Measurements from ENCODE around the gene GKN2. TPM values are rescaled to one million over a fixed set of nuclear protein-coding genes. Genes with fewer than 3 reads are reported as not detected.
A peak's percentile ranks its signal among the peaks of the same experiment; 100 is the strongest.

The GKN2 gene
- total RNA-seq, 1 experiment from 2014 or later = not detected

DNA sequence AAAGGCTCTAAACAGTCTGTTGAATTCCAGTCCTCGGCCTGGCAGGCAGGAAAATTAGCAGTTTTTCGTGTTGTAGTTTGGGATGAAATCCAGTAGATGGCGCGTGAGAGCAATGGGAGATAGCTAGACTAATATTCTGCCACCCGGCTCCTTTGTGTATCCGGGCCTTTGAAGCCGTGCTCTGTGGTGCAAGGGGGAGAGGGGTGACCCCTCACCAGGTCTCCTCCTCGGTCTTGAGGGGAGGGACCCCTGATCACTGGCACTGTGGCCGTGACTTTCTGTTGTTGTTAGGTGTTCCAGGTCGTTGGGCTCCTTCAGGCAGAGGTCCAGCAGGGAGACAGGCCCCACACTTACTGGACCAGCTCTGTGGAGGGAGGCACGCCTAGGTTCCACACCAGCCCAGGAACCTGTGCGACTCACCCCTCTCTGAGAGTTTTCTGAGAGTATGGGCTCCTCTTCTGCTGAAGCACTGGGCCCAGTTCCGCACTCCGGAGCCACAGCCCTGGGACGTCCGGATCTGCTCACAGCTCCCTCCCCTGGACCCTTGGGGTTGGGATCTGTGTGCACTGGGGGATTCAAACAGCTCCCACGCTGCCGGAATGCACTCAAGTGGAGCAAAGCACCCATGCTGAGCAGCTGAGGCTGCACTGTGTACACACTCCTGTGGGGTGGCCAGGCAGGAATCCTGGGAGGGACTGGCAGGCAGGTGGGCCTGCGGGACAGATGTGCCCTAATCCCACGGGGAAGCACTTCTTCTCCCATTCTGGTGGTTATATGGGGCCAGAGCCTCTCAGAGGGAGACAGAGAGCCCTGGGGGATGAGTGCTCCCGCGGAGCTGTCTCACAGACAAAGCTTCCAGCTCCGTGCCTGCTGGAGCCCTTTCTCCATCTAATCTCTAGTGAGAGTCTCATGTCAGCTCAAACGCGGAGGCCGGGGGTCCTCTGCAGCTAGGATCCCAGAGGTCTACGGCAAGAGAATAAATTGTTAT lies 8.8 kb downstream of the GKN2 start:
- RAD21 ChIA-PET (ENCODE audit: low non-redundant PET in 1 of 2, low total read pairs in 2 of 2, uncharacterized antibody in 2 of 2, unreplicated experiment in 2 of 2) = interaction anchor here in 1 of 2 experiments (0.7 kb wide), 1 partner anchor 421 kb away, joined by 3 read pairs; no protein-coding TSS in a partner anchor
- Histone ChIP-seq H3K9ac (ENCODE audit: low read length) (no peak overlapping the region), H3K9me2 (ENCODE audit: insufficient read depth) (no peaks in the 10 kb centered on the region), H3K27ac (ENCODE audit: low read depth, low read length) (no peak overlapping the region), H3K27me3 (ENCODE audit: insufficient read depth, low read length) (no peaks in the 10 kb centered on the region), H3K79me2 (ENCODE audit: insufficient read depth, low read length) (no peaks in the 10 kb centered on the region), H3K9me3 (ENCODE audit: control insufficient read depth in 1 of 2, insufficient read depth in 1 of 2, low read depth in 1 of 2, low read length in 2 of 2) (0 out of 4 replicates have a peak, but pooled peaks cover 0 to 3% of the 10 kb centered on the region in 2 experiments), H3K36me3 (ENCODE audit: control insufficient read depth in 1 of 2, insufficient read depth in 2 of 2, low read length in 2 of 2) (no peaks in the 10 kb centered on the region), H3K4me2 (ENCODE audit: low read length) (peak overlapping the region; percentile 25; the same call in 1 of the 2 replicates), H3K4me1 (ENCODE audit: control insufficient read depth in 1 of 2, insufficient read depth in 2 of 2, low read length in 2 of 2) (peaks cover 0 to 4% of the 10 kb centered on the region in 2 experiments; a peak in 1 of 4 replicates), H4K20me1 (ENCODE audit: insufficient read depth) (no peaks in the 10 kb centered on the region), H2AFZ (ENCODE audit: low read depth, low read length, poor library complexity, severe bottlenecking) (peak overlapping the region; percentile 75), H3K4me3 (replicated peaks in 1 of 2; ENCODE audit: low read depth in 1 of 2, low read length in 2 of 2) (no peak overlapping the region)
- peak; percentile 94 for ATAC-seq
- BruUV-seq (replicated peaks) = no TSS peak
- CTCF ChIA-PET = interaction anchor here (0.6 to 2.8 kb wide), 32 partner anchors 9 to 873 kb away, joined by 3 to 22 read pairs (median 4); partner anchors contain the start of genes APLF, FBXO48 and GKN2
- intact Hi-C loops (cut with micrococcal nuclease) = loop anchor here (1.0 to 2.0 kb wide), 2 partner anchors 69 to 363 kb away; partner anchors contain the start of gene ANTXR1
- DNase-seq (ENCODE audit: low read depth, low spot score) = peak; percentile 34
- POLR2A ChIA-PET = interaction anchor here (1.2 to 1.5 kb wide), 2 partner anchors 18 to 493 kb away, joined by 3 to 4 read pairs; partner anchors contain the start of gene NFU1
- TF ChIP-seq FOSL1 (IDR thresholded peaks at IDR 0.05; ENCODE audit: low read depth) = no peak
- TF ChIP-seq RAD21 (IDR thresholded peaks at IDR 0.05; ENCODE audit: low read depth) = peak; percentile 66
- TF ChIP-seq ZNF274 (IDR thresholded peaks at IDR 0.05; ENCODE audit: low read depth, low read length) = no peak
- TF ChIP-seq, protein P1, sequence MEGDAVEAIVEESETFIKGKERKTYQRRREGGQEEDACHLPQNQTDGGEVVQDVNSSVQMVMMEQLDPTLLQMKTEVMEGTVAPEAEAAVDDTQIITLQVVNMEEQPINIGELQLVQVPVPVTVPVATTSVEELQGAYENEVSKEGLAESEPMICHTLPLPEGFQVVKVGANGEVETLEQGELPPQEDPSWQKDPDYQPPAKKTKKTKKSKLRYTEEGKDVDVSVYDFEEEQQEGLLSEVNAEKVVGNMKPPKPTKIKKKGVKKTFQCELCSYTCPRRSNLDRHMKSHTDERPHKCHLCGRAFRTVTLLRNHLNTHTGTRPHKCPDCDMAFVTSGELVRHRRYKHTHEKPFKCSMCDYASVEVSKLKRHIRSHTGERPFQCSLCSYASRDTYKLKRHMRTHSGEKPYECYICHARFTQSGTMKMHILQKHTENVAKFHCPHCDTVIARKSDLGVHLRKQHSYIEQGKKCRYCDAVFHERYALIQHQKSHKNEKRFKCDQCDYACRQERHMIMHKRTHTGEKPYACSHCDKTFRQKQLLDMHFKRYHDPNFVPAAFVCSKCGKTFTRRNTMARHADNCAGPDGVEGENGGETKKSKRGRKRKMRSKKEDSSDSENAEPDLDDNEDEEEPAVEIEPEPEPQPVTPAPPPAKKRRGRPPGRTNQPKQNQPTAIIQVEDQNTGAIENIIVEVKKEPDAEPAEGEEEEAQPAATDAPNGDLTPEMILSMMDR (IDR thresholded peaks at IDR 0.05 in 2 of 3, conservative IDR thresholded peaks at IDR 0.05 in 1 of 3; ENCODE audit: borderline replicate concordance in 1 of 3, insufficient read depth in 1 of 3, low read depth in 2 of 3, low read length in 2 of 3) = peak; percentile 73 to 78 (median 78)
- TF ChIP-seq POLR2A (IDR thresholded peaks at IDR 0.05; ENCODE audit: borderline replicate concordance, extremely low read depth, insufficient read depth, insufficient read length) = no peak
- peak; percentile 26 for TF ChIP-seq TCF7L2 (IDR thresholded peaks at IDR 0.05; ENCODE audit: borderline replicate concordance, extremely low read depth, insufficient read depth, insufficient read length)
- no peak for TF ChIP-seq SP1 (IDR thresholded peaks at IDR 0.05; ENCODE audit: low read depth)
- TF ChIP-seq EZH2phosphoT487 (IDR thresholded peaks at IDR 0.05; ENCODE audit: borderline replicate concordance) = no peak
- TF ChIP-seq, protein P2, sequence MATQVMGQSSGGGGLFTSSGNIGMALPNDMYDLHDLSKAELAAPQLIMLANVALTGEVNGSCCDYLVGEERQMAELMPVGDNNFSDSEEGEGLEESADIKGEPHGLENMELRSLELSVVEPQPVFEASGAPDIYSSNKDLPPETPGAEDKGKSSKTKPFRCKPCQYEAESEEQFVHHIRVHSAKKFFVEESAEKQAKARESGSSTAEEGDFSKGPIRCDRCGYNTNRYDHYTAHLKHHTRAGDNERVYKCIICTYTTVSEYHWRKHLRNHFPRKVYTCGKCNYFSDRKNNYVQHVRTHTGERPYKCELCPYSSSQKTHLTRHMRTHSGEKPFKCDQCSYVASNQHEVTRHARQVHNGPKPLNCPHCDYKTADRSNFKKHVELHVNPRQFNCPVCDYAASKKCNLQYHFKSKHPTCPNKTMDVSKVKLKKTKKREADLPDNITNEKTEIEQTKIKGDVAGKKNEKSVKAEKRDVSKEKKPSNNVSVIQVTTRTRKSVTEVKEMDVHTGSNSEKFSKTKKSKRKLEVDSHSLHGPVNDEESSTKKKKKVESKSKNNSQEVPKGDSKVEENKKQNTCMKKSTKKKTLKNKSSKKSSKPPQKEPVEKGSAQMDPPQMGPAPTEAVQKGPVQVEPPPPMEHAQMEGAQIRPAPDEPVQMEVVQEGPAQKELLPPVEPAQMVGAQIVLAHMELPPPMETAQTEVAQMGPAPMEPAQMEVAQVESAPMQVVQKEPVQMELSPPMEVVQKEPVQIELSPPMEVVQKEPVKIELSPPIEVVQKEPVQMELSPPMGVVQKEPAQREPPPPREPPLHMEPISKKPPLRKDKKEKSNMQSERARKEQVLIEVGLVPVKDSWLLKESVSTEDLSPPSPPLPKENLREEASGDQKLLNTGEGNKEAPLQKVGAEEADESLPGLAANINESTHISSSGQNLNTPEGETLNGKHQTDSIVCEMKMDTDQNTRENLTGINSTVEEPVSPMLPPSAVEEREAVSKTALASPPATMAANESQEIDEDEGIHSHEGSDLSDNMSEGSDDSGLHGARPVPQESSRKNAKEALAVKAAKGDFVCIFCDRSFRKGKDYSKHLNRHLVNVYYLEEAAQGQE (IDR thresholded peaks at IDR 0.05; ENCODE audit: low read depth) = no peak
- TF ChIP-seq POLR2AphosphoS5 (IDR thresholded peaks at IDR 0.05; ENCODE audit: low read depth, low read length) = no peak
